AML-193 (cell line): ENCODE results near the gene SUSD5.
"Not testable (repeated sequence)": the region's sequence is repeated elsewhere in the genome, so short reads cannot be mapped to it uniquely, and the experiment has no call there.

ENCODE experiments used
- DNase-seq, 2 experiments: peaks; one replicate each; lab custom pipeline; 2025; lab: John Stamatoyannopoulos, UW

The SUSD5 gene

DNA sequence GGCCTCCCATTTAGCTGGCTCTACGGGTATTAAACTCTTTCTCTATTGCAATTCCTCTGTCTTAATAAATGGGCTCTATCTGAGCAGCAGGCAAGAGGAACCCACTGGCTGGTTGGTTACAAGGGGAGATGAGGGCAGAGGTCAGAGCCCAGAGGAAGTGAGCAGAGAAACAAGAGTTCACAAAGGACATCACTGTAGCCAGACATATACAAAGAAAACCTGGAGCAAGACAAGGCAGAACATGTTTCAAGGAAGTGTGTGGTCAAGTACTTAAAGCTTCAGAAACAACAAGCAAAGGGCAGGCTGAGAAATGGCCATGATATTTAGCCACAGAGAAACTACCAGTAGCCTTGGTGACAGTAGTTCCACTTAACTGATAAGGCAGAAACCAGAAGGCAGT lies 24.3 kb downstream of the SUSD5 start:
- DNase-seq = no peak

DNA sequence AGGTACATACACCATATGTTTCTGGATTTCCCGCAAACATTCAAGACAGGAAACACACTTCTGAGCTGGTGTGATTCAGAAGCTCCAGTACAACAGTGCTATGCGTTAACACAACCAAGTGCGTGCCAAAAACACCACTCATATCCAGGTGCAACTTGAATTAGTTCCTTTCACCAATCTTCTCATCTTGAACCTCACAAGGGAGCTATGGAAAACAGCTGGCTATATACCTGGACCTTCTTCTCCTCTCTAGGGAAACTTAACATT lies 31.3 kb downstream of the SUSD5 start:
- DNase-seq = no peak

DNA sequence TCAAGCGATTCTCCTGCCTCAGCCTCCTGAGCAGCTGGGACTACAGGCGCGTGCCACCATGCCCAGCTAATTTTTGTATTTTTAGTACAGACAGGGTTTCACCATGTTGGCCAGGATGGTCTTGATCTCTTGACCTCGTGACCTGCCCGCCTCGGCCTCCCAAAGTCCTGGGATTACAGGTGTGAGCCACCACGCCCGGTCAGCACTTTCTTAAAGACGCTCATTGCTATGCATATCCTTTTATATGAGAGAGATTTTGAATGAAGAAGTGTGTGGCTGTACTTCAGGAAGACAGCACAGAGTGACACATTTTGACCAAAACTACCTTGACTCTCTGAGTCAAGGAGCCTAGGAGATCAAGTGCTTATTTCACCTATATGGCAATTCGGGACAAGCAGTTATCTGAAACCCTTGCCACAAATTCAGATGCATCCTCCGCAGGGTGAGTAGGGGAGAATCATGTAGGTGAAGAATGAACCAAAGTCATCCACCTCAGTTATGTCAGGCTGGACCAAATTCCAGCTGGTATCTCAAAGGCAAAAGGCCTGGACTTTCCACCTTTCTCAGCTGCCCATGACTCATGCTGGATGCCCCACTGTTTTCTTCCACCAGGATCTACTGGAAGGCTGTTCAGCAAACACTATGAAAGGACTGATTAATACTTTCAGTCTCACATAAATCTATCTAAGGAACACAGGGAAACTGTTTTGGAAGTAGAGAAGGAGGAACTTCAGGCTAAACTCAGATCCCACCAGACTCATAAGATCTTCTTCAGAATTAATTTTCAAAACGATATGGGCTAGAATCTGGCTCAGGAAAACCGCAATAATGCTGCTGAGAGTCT lies 31.9 kb downstream of the SUSD5 start:
- no peak for DNase-seq

DNA sequence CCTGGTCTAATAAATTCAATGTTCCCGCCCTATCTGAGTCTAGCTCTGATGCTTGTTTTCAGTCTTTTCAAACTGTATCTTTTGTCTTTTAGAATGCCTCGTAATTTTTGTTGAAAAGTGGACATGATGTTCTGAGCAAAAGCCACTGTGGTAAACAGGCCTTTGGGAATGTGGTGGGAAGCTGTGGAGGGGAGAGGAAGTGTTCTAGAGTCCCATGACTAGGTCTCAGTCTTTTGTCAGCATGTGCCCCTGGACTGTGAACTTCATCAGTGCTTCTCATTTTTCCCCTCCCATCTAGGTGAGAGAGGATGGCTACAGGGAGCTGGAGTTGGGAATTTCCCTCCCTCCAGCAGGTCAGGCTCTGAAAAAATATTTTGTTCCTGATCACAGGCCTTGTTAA lies 33.7 kb downstream of the SUSD5 start:
- no peak for DNase-seq

DNA sequence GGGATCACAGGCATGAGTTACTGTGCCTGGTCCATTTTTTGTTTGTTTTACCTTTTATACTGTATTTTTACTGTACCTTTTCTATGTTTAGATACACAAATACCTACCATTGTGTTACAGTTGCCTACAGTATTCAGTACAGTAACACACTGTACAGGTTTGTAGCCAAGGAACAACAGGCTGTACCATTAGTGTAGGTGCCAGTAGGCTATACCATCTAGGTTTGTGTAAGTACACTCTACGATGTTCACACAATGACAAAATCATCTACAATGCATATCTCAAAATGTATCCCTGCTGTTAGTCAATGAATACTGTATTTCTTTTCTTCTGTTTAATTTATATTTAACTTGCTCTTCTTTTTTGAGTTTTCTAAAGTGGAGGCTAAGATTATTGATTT lies 37.0 kb downstream of the SUSD5 start:
- not testable (repeated sequence) for DNase-seq

DNA sequence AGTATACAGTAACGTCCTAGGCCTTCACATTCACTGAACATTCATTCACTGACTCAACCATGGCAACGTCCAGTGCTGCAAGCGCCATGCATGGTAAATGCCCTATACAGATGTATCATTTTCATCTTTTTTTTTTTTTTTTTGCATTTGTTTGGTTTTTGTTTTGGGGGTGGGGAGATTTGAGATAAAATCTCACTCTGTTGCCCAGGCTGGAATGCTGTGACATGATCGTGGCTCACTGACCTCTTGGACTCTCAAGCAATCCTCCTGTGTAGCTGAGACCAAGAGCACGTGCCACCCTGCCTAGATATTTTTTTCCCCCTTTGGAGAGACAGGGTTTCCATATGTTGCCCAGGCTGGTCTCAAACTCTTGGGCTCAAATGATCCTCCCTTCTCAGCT lies 37.4 kb downstream of the SUSD5 start:
- DNase-seq = no peak

DNA sequence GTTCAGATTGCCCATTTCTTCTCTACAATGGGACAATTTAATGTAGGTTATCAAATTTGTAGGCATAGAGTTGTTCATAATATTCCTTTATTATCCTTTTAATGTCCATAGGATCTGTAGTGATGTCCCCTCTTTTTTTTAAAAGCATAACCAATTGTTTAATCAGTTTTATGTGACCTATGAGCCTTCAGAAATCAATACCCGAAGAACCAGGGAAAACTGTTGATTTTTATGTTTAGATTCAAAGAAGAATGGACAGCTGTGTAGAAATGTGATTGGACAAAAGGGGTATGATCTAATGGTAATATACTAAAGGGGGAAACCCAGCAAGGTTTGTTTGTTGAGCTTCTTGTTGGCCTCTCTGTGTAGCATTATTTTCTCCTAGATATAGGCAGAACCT lies 39.5 kb downstream of the SUSD5 start:
- DNase-seq = no peak

DNA sequence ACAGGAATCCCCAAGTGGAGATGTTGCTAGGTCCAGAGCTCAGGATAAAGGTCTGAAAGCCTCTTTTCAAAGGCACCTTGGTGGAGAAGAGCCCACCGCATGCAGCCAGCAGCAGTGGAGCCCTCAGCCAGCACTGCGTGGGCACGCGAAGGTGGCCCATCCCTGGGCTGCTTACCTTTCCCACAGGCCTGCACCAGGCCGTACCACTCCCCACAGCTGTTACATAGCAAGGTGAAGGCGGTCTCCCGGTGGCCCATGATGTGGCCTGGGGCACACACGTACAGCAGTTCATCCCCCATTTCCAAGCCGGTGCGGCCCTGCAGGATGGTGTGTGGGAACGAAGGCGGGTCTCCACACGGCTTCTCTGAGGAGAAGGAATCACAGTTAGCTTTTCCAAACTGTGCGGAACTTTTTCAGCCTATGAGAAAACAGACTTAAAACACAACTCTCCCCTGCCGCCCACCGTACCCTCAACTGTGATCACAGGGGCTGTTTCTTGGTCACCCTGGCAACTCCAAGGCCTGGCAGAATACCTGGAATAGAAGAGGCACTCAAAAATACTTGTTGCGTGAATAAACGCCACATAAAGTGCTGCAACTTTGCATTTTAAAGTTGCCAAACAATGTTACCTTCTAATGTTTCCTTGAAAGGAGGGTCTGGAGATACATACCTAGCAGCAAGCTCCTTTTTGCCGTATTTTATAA lies 43.7 kb downstream of the SUSD5 start:
- DNase-seq = no peak

DNA sequence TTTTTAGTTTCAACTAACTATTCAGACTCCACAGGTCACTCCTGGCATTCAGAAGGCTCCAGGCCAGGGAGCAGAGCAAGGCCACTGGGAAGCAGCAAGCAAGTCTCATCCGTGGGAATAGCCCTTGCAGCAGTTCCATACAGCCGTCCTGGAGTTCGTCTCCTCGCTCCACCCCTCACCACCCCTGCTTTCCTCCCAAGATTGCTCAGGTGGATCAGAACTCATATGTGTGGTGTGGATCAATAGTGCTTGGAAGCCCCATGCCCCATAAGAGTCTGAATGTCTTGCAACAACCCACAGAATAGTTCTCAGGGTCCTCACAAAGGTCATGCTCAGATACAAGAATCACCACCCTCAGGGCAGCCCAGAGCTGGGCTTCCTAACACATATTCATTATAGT lies 44.5 kb downstream of the SUSD5 start:
- no peak for DNase-seq

DNA sequence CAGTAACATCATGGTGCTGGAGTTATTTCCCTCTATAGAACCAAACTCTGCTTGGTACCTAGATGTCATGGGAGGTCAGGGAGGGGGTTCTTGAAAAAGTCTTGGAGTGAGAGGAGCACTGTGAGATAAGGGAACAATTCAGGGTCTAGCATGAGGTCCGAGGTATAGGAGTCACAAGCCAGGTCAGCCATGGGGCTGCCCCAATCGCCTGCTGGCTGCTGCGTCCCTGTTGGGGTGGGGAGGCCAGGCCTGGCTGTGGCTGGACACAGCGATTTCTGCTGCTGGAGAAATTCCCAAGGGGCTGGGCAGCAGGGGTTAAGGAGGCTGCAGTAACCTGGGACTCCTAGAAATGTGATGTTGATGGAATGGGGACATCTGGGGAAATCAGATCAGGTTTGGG lies 44.9 kb downstream of the SUSD5 start:
- DNase-seq = no peak

DNA sequence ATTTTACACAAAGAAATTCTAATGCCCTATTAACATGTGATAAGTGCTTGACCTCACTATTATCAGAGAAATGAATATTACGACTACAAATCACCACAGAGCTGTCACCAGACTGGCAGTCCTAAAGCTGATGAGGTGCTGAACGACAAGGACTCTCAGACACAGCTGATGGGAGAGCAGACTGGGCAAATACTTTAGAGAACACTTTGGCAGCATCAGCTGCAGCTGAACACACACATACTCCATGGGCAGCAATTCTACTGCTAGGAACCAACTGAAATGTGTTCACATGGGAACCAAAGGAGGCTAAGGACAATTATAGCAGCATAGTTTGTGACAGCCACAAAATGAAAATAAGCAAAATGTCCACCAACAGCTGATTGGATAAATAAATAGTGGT lies 45.5 kb downstream of the SUSD5 start:
- DNase-seq = no peak

DNA sequence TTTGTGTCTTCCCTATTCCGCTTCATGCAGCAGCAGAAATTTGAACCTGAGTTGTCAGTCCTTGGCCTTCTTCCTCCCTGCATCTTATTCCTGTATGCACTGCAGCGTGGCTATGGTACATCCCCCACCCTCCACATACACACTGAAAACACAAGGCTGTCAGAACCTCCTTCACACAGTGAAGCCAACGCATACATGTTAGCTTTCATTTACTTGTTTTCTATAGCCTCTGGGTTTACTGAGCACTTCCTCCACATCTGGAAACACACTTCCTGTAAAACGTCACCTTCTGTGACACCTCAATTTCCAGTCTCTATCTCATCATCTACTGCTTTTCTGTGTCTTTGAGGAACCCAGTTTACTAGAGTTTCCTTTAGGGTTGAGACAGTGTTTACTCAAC lies 47.0 kb downstream of the SUSD5 start:
- DNase-seq = no peak

DNA sequence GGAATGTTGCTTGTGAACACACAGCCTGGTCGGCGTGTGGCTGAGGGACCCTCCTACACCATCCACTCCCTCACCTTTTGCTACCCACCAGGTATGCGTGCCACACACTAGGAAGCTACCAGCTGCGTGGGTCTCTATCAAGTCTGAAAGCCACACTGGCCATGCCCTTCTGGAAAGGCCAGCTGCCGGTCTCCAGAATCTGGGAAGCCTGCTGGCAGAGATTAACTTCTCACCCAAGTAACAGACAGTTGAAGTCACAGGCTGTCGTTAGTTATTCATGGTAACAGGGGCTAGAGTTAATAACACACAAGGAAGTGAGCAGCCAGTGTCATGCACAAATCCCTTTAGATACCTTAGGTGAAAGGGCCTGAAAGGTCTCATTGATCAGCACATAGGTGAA lies 48.1 kb downstream of the SUSD5 start:
- no peak for DNase-seq

DNA sequence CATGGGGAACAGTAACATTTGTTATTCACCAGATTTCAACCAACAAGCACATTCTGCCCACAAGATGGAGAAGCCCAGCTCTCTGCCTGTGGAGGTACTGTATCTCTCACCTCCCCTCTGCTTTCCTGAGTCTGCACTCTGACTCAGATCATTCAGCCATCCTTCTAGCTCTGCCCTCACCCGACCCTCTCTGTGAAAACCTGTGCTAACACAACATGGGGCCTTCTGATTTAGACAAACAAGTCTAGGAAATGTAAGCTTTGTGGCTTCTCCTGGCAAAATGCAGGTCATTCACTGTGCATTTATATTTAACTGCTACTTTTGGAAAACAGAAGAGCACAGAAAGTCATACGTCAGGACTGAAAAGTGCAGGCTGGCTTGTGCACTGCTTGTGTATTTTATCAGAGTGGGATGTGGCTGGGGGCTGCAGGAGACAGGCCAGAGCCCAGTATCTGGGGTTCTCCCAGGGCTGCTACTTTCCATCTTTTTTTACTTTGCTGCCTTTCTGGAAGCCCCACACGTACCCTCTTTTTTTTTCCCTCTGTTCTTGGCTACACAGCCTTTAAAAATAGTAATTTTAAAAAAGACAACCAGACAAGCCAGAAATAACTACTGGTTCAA lies 50.8 kb downstream of the SUSD5 start:
- DNase-seq = no peak

DNA sequence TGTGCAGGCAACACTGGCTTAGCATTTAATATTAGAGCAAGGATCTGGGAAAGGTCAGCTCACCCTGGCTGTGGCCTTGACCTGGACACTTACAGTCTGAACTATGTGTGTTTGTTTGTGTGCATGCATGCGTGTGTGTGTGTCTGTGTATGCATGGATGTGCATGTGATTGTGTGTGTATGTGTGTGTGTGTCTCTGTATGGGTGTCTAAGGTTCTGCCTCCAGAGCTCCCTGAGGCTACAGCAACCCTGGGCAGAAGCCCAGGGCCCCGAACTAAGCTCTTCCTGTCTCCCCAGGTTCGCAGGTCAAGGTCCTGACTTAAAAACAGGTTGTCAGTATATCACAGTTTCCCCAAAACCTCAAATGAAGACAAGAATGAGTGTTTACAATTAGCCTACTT lies 51.3 kb downstream of the SUSD5 start:
- no peak for DNase-seq

DNA sequence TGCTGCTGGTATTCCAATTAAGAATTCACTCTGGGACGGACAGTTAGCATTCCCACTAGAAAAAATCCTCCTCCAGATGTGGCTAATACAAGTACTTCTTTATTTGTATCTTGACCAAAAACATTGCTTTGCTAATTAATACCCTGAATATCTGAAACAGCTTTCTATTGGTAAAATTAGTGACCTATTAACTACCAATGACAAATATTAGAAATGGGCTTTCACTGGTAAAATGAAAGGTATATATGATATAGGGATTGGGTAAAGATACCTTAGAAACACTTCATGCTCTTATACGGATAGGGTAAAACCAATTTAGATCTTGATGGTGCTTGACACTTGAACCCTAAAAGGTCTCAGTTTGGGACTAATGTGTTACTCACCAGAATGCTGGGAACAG lies 52.5 kb downstream of the SUSD5 start:
- no peak for DNase-seq

DNA sequence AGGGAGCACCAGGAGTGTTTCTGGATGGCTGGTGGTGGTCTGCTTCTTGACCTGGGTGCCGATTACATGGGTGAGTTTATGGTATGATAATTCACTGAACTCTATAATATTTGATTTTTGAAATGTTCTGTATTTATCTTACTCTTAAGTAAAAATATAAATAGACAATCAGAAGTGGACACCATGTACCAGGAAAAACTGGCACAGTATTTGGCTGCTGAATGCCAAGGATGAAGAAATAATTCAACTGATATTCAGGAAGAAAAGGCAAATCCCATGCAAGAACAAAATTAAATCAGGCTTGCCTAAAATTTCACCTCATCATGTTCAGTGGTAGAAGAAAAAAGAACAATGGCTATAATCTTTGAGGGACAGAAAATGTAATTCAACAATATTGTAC lies 53.2 kb downstream of the SUSD5 start:
- DNase-seq = no peak

DNA sequence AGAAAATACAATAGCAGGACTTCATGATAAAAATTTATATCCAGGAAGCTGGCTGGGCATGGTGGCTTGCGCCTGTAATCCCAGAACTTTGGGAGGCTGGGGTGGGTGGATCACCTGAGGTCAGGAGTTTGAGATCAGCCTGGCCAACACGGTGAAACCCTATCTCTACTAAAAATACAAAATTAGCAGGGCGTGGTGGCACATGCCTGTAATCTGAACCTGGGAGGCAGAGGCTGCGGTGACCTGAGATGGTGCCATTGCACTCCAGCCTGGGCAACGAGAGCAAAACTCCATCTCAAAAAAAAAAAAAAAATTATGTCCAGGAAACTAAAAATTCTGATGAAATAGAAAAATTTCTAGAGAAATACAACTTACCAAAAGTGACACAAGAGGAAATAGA lies 56.0 kb downstream of the SUSD5 start:
- not testable (repeated sequence) for DNase-seq

DNA sequence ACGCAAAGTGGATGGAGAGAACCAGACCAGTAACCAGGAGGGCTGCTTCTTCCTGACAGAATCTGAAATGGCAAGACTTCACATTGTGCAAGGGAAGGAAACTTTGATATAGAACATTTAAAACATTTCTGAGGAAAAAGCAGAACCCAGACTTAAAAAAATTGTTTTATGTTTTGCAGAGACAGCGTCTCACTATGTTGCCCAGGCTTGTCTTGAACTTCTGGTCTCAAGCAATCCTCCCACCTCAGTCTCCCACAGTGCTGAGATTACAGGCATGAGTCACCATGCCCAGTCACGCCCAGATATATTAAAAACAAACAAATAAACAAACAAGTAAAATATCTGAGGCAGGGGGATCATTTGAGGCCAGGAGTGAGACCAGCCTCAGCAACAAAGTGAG lies 58.6 kb downstream of the SUSD5 start:
- no peak for DNase-seq

DNA sequence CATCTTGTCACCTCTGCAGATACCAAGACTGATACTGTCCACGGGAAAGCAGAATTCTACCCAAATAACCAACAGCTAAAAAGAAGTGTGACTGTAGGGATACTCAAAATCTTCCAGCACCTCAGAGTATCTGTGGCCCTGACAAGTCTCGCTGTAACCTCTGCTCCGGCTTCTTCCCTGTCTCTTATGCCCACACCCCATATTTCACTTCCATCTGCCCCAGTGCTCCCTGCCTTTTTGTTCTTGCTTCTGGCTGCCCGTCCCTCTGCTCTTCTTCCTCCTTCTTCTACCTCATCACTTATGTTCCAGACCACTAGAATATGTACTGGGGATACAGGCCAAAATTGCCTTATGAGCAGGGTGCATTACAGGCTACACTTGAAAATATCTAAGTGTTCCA lies 59.4 kb downstream of the SUSD5 start:
- DNase-seq = no peak

DNA sequence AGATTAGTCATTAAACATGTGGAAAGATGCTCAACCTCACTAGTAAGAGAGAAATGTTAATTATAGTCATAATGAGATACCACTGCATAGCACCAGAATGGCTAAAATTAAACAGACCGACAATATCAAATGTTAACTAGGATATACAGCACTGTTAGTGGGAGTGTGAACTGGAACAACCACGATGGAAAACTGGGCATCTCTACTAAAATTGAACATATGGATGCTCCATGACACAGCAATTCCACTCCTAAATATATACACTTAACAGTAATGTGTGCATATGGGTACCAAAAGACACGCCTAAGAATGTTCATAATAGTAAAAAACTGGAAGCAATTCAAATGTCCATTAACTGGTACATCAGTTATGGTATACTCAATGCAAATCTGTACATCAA lies 63.3 kb downstream of the SUSD5 start:
- DNase-seq = no peak

DNA sequence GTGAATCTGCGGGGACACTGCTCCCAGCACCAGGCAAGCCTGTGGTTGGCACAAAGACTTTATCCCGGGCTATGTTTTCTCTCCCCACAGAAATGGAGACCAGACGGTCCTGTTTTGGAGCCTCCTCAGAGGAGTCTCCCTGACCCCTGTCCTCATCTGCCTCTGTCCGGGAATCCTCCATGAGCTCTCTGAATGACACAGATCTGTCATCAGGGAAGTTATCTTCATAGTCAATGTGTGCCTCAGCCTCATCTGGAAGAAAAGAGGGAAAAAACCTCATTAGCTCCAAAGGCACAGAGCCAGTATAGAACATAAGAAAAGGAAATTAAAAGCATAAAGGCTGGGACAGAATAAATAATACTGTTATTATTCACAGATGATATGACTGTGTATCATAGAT lies 64.8 kb downstream of the SUSD5 start:
- no peak for DNase-seq
